ENCODE measurements around the gene CEP350.

CEP350 gene

DNA sequence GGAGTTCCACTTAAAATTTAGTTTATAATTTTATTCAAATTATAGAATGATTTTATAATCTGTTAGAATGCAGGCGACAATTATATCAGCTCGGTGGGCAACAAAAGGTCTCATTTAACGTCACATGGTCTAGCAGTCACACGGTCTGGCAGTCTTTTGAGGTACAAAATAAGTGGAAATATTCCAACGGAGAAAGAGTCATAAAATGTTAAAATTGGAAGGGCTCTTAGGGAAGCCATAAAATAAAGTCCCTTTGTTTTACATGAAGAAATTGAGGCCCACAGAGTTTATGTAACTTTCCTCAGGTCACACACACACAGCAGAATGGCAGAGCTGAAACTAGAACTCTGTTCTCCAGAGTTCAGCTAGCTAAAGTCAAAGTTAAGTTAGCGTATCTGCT is 115.7 kb downstream of the CEP350 start:
- no peak for DNase-seq

DNA sequence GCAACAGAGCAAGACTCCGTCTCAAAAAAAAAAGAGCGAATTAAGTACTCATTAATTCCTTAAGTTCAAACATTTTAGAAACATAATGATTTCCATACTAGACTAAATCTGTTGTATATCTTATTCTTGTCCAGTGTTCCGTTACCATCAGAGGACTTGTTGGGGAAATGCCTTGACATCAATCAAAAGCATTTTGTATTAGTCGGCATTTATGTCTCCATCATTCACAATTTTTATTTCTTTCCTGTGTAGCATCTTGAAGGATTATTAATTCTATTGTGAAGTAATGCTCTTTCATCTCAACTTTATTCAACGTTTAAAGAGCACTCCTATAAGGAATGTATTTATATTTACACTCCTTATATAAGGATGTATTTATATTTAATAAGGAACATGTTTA is 117.1 kb downstream of the CEP350 start:
- no peak for DNase-seq

DNA sequence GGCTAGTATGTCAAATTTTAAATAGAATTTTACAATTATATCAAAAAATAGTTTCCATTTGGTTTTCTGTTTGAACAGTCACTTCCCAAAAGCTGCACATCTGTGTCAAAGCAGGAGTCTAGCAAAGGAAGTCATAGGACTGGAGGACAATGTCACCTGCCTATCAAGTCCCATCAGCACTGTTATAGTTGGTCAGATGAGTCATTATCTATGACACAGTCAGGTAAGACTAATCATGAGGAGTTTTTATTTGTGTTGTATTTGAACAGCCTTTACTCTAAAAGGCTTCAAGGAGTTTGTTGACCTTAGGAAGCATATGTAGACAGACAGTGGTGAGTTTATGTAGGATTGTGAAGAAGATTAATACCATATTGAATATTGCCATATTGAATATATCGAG is 125.8 kb downstream of the CEP350 start:
- no peak for DNase-seq

DNA sequence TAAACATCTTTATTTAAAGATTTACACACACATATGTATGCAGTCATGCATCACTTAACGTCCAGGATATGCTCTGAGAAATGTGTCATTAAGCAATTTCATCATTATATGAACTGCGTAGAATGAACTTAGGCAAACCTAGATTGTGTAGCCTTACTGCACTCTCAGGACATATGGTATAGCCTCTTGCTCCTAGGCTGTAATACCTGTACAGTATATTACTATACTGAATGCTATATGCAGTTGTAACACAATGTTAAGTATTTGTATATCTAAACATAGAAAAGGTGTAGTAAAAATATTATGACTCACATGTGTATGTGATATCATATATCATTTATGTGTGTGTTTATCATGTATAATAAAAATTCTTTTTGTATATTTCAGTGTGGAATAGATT is 126.9 kb downstream of the CEP350 start:
- DNase-seq, result no peak

DNA sequence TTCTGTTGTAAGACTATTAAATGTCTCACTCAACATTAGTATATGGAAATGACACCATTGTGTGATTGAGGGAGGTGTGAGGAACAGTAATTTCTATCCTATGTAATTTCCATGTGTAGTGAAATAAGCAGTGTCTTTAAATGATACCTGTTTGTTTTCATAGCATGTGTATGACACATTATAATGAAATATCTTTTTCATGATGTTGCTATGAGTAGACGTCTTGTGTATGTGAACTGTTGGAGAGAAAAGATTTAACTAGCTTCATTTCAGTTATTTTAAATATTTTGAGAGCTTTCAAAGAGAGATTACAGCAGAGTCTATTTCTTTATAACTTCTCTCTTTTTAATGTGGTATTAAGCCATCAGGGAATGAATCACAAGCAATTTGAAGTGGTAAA is 128.6 kb downstream of the CEP350 start:
- DNase-seq, result no peak

DNA sequence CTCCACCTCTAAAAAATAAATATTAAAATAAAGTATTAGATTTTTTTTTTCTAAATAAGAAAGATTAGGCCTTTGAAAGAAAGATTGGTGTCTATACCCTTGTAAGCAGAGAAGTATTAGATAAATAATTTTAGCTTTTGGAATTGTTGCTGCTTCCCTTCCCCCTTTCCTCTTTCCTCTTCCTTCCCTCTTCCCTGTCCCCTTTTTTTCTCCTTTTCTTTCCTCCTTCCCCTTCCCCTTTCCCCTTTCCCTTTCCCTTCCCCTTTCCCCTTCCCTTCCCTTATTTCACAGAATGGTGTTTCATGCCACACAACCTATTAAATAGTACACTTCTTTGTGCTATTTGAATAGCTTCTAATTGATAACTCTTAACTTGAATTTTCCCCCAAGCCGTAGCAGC is 130.3 kb downstream of the CEP350 start:
- DNase-seq, result no peak

DNA sequence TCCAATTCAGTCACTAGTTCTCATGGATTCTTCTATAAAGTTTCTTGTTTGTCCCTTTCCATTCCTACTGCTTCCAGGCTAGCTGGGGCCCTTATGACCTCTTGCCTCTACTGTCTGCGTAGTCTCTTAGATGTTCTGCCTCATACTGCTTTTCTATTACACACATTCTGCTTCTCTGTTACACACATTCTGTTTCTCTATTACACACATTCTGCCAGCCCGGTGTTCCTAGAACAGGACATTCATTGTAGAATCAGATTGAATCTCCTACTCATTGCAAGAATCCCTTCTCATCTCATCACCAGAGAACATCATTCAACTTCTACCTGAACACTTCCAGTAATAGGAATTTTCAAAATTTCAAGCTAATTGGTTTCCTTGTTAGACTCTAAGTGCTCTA is 130.7 kb downstream of the CEP350 start:
- DNase-seq, result no peak

DNA sequence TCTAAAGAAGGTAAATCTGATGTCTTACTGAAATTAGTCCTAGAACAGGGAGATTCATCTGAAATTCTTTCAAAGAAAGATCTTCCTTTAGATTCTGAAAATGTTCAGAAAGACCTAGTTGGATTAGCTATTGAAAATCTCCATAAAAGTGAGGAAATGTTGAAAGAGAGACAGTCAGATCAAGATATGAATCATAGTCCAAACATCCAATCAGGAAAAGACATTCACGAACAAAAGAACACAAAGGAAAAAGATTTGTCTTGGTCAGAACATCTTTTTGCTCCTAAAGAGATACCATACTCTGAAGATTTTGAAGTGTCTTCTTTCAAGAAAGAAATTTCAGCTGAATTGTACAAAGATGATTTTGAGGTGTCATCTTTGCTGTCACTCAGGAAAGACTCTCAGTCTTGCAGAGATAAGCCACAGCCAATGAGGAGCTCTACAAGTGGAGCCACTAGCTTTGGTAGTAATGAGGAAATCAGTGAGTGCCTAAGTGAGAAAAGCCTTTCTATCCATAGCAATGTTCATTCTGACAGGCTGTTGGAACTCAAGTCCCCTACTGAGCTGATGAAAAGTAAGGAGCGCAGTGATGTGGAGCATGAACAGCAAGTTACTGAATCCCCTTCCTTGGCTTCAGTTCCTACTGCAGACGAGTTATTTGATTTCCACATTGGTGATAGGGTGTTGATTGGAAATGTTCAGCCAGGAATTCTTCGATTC is 138.5 kb downstream of the CEP350 start:
- DNase-seq, result no peak

DNA sequence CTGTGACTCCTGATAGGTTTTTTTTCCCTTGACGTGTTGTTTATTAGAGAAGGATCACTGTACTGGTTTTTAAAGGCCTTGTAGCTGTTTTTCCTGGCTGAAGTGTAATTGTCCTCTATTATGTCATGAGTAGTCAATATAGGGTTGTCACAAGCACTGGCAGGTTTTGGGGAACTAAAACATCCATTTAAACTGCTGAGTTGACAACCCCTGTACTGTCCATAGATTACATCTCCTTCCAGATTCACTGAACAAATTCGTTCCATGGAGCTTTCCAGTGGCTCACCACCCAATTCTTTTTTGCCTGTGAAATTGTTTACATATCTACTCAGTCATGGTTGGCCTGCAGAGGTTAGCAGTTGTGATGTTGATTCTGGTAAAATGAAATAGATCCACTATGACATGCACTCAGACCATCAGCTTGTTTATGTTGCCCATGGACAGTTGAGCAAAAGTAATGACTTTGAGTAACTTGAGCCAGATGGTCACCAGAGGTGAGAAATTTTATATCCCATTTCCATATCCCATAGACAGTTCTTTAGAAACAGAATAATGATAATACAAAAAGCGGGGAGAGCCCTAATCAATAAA is 140.2 kb downstream of the CEP350 start:
- DNase-seq, result no peak

DNA sequence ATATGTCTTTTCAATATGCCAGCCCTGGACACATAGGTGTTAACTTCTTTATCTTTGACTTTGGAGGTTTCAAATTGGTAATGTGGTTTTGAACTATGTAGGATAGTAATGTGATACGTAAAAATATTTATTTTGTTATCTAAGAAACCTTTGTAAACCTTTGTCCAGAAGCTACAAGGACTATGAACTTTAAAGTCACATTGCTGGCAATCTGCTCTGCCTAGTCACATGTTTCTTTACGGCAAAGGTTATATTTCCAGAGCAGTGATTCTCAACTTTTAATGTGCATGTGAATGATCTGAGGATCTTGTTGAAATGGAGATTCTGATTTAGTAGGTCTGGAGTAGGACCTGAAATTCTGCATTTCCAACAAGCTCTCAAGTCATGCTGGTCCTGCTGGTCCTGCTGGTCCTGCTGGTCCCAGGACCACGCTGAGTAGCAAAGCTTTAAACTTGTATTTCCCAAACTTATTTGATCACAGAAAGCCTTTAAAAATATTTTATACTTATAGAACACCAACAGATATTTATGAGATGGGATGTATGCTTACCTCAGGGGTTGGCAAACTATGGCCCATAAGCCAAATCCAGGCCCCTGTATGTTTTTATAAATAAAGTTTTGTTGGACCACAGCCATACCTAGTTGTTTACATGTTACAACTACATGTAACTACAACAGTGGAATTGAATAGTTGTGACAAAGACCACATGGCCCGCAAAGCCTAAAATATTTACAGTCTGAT is 142.1 kb downstream of the CEP350 start:
- no peak for DNase-seq

DNA sequence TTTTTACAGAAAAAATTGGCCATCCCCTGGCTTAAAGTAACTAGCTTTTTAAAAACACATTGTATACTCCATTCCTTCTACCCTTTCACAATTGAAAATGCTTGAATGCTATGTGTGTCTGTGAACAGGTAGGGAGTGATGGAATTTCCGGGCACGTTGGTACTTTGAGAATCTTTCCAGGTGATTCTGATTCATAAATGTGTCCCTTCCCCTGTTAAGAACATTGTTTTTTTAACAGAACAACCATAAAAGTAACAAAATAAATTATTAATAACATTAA is 142.7 kb downstream of the CEP350 start:
- no peak for DNase-seq

DNA sequence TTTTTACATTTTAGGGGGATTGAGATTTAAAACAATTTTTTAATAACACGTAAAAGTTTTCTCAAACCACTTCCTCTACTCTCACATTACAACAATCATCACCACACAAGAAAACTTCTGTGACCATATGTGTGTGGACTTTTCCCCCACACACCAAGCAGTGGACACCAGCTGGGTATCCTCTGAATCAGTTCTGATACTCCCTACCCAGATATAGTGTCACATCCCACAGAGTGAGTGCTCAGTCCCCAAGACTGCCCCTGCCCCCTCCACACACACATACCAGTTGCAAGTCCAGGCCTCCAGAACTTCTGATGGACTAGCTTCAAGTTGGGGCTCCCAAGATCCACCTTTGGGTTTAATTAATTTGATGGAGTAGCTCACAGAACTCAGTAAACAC is 146.8 kb downstream of the CEP350 start:
- no peak for DNase-seq

DNA sequence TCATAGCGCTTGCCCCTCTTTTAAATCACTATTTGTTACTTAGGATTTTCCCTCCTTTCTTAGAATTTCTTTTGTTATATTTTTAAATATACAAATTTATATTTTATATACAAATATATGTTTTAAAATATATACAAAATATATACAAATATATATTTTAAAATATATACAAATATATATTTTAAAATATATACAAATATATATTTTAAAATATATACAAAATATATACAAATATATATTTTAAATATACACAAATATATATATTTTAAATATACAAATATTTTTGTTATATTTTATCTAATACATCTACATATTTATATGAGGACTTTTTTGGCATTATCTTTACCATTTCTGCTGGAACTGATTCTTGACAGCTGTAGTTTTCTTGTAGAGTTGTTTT is 149.2 kb downstream of the CEP350 start:
- no peak for DNase-seq

DNA sequence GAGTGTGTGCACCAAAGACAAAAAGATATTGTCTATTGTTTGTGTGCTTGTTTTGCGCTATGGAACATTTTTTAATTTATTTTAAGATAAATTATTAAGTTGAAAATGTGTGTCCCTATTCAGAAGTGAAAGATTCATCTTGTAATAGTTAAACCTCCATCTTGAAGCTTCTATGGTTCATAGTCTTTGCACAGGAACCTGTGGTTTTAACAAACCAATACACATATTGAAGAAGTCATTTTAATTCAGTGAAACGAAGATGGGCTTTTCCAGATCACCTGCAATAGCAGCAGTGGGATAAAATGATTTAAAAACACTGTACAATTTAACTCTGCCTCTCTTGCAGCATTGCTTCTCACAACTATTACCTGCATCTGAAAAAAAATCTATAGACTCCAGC is 157.5 kb downstream of the CEP350 start:
- no peak for DNase-seq

DNA sequence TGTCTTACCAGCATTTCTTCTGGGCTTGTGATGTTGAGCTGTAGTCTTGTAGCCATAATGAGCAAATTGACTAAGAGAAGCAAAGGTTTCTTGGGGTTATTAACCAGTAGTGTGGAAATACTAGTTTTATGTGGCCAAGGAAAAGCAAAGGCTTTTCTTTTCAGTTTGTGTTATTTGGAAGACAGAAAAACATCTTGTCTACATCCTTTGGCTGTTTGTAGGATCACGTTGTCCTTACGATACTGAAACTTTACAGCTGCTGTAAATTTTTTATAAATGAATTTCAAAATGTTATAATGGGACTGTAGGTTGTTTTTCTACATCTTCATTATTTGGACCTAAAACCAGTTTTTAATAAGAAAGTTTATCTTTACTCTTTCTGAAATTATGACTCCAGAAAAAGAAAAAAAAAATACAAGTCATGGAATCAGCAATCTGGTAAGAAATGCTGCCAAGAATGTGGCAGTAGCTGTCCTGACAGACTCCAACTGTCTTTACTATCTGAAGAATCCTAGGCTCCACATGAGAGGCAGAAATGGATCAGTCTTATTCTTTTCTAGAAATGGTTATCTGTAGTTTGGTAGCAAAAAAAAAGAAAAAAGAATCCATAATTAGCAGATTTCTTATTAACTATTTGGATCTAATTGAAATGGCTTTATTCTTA is 158.5 kb downstream of the CEP350 start:
- DNase-seq, result no peak

DNA sequence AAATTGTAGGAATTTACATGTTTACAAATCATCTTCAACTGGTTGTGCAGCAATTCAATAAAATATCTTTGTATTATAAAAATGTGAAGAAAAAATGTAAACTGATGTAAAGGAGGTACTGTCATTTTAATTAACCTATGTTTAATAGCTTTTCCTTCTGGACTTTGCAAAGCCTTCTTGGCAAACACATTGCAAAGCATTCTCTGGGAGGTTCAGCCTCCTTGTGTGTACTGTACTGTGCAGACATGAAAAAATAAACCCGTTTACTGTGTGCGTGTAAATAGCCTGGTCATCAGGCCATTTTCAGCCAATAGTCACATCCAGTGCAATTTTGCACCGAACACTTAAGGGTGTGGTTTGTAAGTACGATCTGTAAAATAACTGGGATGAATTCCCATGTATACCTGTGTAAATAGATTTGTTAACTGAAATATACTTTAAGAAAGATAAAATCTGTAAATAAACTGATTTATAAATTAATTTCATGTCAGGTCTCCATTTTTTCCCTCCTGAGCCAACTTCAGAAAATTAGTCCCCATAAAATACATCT is 159.9 kb downstream of the CEP350 start:
- DNase-seq, result no peak

DNA sequence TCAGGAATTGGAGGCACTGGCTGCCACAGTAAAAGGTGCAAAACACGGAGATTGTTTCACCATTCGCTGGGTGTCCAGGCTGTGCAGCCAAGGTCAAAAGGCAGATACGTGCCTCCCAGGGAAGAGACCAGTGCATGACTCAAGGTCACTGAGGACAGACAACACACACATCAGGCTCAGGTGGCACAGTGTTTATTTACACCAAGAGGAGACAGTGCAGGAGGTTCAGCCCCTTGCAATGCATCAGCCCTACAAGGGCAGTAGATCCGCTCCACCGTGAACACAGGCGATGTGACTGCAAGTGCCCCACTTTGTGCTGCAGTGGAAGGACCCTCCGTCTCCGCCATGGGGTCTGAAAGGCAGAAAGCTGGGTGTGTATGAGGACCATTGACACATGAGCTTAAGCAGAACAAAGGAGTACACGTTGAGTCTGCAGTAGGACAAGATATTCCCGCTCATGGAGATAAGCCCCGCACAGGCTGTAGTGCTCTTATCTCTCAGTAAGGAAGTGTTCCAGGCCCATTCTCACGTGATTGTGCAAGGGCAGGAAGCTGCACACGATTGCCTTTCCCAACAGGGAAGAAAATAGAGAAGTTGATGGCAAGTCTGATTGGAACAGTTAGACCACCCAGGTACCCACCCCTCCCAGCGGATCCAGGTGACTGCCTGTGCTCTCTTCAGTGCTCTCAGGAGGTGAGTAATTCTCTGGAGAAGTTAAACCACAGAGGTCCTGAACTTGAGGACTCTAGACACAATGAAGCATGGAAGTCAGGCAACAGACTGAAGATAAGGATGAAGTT is 162.6 kb downstream of the CEP350 start:
- no peak for DNase-seq

DNA sequence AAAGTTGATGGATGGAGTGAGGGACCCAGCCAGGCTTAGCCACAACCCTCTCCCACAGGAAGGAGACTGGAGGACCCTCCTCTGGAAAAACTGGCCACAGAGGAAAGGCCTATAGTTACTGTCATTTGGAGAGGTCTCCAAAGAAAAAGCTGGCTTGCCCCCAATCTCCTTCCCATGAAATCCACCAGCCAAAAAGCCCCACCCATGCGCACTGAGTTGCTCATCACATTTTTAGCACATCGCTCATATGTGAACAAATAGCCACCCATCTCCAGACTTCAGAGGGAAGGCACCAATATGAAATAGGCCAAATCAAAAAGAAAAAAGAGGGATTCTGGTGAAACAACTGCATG is 163.1 kb downstream of the CEP350 start:
- no peak for DNase-seq

DNA sequence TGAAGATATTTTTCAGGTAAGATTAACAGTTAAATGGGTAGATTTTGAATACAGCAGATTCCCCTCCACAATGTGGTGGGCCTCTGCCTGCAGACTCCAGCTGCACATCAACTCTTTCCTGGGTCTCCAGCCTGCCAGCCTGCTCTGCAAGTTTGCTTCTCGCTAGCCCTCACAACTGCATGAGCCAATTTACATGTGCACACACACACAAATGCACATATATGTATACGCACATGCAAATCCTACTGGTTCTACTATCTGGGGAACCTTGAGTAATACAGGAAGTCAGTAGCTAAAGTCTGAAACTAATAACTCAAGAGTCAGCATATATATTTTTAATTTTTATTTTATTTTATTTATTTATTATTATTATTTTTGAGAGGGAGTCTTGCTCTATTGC is 165.2 kb downstream of the CEP350 start:
- no peak for DNase-seq

DNA sequence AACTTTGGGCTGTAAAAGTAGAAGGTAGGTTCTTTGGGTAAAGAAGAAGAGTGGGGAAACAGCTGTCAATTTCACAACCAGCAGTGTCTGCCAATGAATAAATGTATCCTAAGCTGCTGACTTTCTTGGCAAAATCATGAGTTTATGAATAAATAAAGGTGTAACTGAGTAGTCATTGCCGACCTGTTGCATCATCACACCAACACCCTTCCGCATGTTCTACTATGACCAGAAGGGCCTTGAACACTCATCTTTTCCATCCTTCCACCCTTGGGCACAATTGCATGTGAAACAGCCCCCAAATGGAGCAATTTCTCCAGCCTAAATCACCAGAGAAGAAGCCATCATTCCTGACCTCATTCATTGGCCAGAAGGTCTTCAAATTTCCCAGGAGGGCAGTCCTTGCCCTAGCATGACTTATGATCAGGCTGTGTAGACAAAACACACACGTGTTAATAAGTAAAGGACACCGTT is 168.9 kb downstream of the CEP350 start:
- DNase-seq, result no peak

DNA sequence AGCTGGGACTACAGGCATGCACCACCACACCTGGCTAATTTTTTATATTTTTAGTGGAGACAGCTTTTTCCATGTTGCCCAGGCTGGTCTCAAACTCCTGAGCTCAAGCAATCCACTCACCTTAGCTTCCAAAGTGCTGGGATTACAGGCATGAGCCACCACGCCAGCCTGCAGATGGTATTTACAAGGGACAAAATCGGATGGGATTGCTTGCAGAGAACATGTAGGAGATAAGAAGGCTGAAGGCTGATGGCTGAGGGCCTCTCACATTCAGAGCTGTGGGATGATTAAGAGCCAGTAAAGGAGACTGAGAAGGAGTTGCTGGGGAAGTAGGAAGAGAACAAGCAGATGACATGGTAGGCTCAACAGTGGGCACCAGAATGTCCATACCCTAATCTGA is 176.0 kb downstream of the CEP350 start:
- no peak for DNase-seq

DNA sequence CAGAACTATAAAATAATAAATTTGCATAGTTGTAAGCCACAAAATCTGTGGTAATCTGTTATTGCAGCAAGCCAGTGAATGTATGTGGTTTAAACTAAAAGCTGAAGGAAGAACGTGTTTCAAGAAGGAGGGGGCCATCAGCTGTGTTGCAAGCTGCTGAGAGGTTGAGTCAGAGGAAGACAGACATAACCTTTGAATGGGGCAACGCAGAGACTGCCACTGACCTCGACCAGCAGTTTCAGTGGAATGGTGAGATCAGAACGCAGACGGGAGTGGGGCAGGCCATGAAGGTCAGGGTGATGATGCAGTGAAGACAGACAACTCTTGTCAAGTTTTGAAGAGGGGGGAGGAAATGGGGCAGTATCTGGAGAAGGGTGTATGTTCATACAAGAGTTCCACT is 176.9 kb downstream of the CEP350 start:
- no peak for DNase-seq

DNA sequence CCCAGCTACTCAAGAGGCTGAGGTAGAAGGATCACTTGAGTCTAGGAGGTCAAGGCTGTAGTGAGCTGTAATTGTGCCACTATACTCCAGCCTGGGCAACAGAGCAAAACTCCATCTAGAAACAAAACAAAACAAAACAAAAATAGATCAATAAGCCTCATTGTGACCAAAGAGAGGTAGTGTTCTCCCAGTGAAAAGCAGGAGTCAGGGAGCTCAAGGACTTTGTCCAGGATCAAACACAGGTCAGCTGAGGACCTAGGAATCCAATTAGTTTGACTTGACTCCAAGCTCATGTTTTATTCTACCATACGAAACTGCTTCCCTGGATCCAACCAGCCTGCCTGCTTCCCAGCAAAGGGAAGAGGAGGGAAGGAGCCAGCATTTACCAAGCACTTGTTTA is 178.6 kb downstream of the CEP350 start:
- DNase-seq, result no peak
